H1 (cell line): ENCODE data around the gene ASTN2. TPM values are rescaled to one million over a fixed set of nuclear protein-coding genes. Genes with fewer than 3 reads are reported as not detected.

Source experiments
- CTCF ChIA-PET: fragments of 300-600 bp; sonication (Branson Sonifier 250); formaldehyde crosslinking; loops from one replicate; lab custom pipeline; 2021; ENCODE audit not compliant: partially characterized antibody; lab: Charles Lee
- POLR2A ChIA-PET: fragments of 300-600 bp; sonication (Branson Sonifier 250); formaldehyde crosslinking; loops from one replicate; lab custom pipeline; 2021; ENCODE audit warnings: inconsistent platforms; ENCODE audit not compliant: partially characterized antibody; lab: Charles Lee
- DNase-seq, 2 experiments: peaks; one replicate each; pipeline versions ENCODE4 v3.0.0 to v3.0.0-alpha.2; 2010 to 2022; ENCODE audit warnings: low spot score in 2 of 2, low read depth in 1 of 2, mixed read lengths in 1 of 2
- FAIRE-seq: peaks from 2 replicates; lab custom pipeline; 2011; peaks lifted over from hg19 to GRCh38; lab: Jason Lieb, UNC
- H2AFZ ChIP-seq: 2 replicates; pipeline ENCODE4 v1.8.1; 2012; ENCODE audit warnings: low read length, inconsistent platforms
- H2AK5ac ChIP-seq: 2 replicates; pipeline ENCODE4 v1.6.1; 2013; ENCODE audit warnings: low read depth, low read length
- H2BK120ac ChIP-seq: replicated peaks from 2 replicates; pipeline ENCODE3; 2013; ENCODE audit warnings: low read depth, low read length, inconsistent platforms
- H2BK12ac ChIP-seq: 2 replicates; pipeline ENCODE4 v1.6.1; 2013; ENCODE audit warnings: low read depth, low read length
- H2BK15ac ChIP-seq: 2 replicates; pipeline ENCODE4 v1.6.1; 2013; ENCODE audit warnings: low read length
- H2BK20ac ChIP-seq: 2 replicates; pipeline ENCODE4 v1.6.1; 2013; ENCODE audit warnings: low read length
- H2BK5ac ChIP-seq: 2 replicates; pipeline ENCODE4 v1.6.1; 2013; ENCODE audit warnings: low read depth, low read length
- H3K14ac ChIP-seq: 2 replicates; pipeline ENCODE4 v1.6.1; 2013; ENCODE audit warnings: inconsistent platforms; ENCODE audit not compliant: insufficient read length
- H3K18ac ChIP-seq: 2 replicates; pipeline ENCODE4 v1.6.1; 2013; ENCODE audit warnings: low read length; ENCODE audit errors: extremely low read depth
- H3K23ac ChIP-seq: 2 replicates; pipeline ENCODE4 v1.6.1; 2013; ENCODE audit warnings: inconsistent platforms; ENCODE audit not compliant: insufficient read length
- H3K23me2 ChIP-seq: 2 replicates; pipeline ENCODE4 v1.6.1; 2013; ENCODE audit warnings: low read depth, low read length
- H3K27ac ChIP-seq: 2 replicates; pipeline ENCODE4 v1.6.1; 2011; ENCODE audit warnings: low read depth, low read length, inconsistent platforms
- H3K27me3 ChIP-seq, 4 experiments: replicated peaks in 1 of 4; 1 replicate in 1 of 4; 2 replicates in 3 of 4; pipeline versions ENCODE4 v1.6.1 to v1.8.1; 2011 to 2013; ENCODE audit warnings: low read length in 3 of 4, mild to moderate bottlenecking in 3 of 4, inconsistent platforms in 2 of 4, mixed read lengths in 2 of 4, moderate library complexity in 1 of 4; ENCODE audit not compliant: control insufficient read depth in 3 of 4, insufficient read depth in 3 of 4; ENCODE audit errors: extremely low read depth in 1 of 4
- H3K36me3 ChIP-seq, 4 experiments: 2 replicates each; pipeline versions ENCODE4 v1.6.1 to v1.8.1; 2011 to 2013; ENCODE audit warnings: mild to moderate bottlenecking in 4 of 4, low read length in 3 of 4, moderate library complexity in 2 of 4, control low read depth in 1 of 4, inconsistent platforms in 1 of 4; ENCODE audit not compliant: insufficient read depth in 4 of 4, control insufficient read depth in 2 of 4
- H3K4ac ChIP-seq: replicated peaks from 2 replicates; pipeline ENCODE3; 2013; ENCODE audit warnings: low read length, low read depth, mixed read lengths, inconsistent platforms; ENCODE audit not compliant: insufficient read length
- H3K4me1 ChIP-seq, 4 experiments: replicated peaks in 1 of 4; 1 replicate in 1 of 4; 2 replicates in 3 of 4; pipeline versions ENCODE4 v1.6.1 to v1.8.1; 2011 to 2013; ENCODE audit warnings: low read length in 3 of 4, inconsistent platforms in 2 of 4, mixed read lengths in 1 of 4; ENCODE audit not compliant: insufficient read depth in 4 of 4, control insufficient read depth in 3 of 4
- H3K4me2 ChIP-seq, 2 experiments: 2 replicates each; pipeline versions ENCODE4 v1.6.1 to v1.8.1; 2011 to 2013; ENCODE audit warnings: low read depth in 2 of 2, low read length in 2 of 2, control low read depth in 1 of 2, inconsistent platforms in 1 of 2, mild to moderate bottlenecking in 1 of 2; ENCODE audit not compliant: insufficient read depth in 1 of 2
- H3K4me3 ChIP-seq, 4 experiments: fragments of 200-600, 300-600 bp in 1 of 4; sonication (generic), shearing (Covaris generic), sonication (Bioruptor Twin) in 1 of 4; 2 replicates each; pipeline versions ENCODE4 v1.5.1 to v1.8.1; 2011 to 2016; ENCODE audit warnings: low read length in 4 of 4, low read depth in 3 of 4, control low read depth in 2 of 4, inconsistent platforms in 2 of 4, mild to moderate bottlenecking in 2 of 4, mixed read lengths in 1 of 4, moderate library complexity in 1 of 4; ENCODE audit not compliant: insufficient read depth in 2 of 4; ENCODE audit errors: extremely low read depth in 1 of 4
- H3K56ac ChIP-seq: replicated peaks from 2 replicates; pipeline ENCODE3; 2013; ENCODE audit warnings: low read depth, mild to moderate bottlenecking, mixed read lengths, low read length, inconsistent platforms; ENCODE audit not compliant: insufficient read length
- H3K79me1 ChIP-seq: 2 replicates; pipeline ENCODE4 v1.6.1; 2013; ENCODE audit warnings: low read depth, low read length, control low read depth
- H3K79me2 ChIP-seq, 2 experiments: 2 replicates each; pipeline versions ENCODE4 v1.6.1 to v1.8.1; 2012 to 2013; ENCODE audit warnings: low read length in 2 of 2, mild to moderate bottlenecking in 2 of 2, inconsistent platforms in 1 of 2; ENCODE audit not compliant: insufficient read depth in 2 of 2, control insufficient read depth in 1 of 2
- H3K9ac ChIP-seq, 4 experiments: replicated peaks in 1 of 4; 1 replicate in 1 of 4; 2 replicates in 3 of 4; pipeline versions ENCODE4 v1.6.1 to v1.8.1; 2011 to 2013; ENCODE audit warnings: low read depth in 3 of 4, low read length in 3 of 4, control low read depth in 2 of 4, mild to moderate bottlenecking in 2 of 4, moderate library complexity in 2 of 4, inconsistent platforms in 1 of 4; ENCODE audit errors: extremely low read depth in 1 of 4
- H3K9me3 ChIP-seq, 2 experiments: 2 replicates each; pipeline versions ENCODE4 v1.6.1 to v1.8.1; 2012 to 2013; ENCODE audit warnings: mild to moderate bottlenecking in 2 of 2, moderate library complexity in 2 of 2, control low read depth in 1 of 2, inconsistent platforms in 1 of 2, low read depth in 1 of 2, low read length in 1 of 2, mixed read lengths in 1 of 2; ENCODE audit not compliant: insufficient read depth in 2 of 2
- H4K20me1 ChIP-seq, 2 experiments: replicated peaks in 1 of 2; 2 replicates each; pipeline versions ENCODE3 to v1.8.1; 2011 to 2013; ENCODE audit warnings: inconsistent platforms in 2 of 2, low read length in 2 of 2, mild to moderate bottlenecking in 1 of 2; ENCODE audit not compliant: insufficient read depth in 2 of 2, control insufficient read depth in 1 of 2
- H4K5ac ChIP-seq: 2 replicates; pipeline ENCODE4 v1.6.1; 2013; ENCODE audit warnings: low read length, low read depth, mixed read lengths, inconsistent platforms; ENCODE audit not compliant: insufficient read length
- H4K8ac ChIP-seq: 2 replicates; pipeline ENCODE4 v1.8.0; 2013; ENCODE audit warnings: mild to moderate bottlenecking, moderate library complexity, low read length, inconsistent platforms; ENCODE audit not compliant: insufficient read depth; ENCODE audit errors: extremely low read depth
- H4K91ac ChIP-seq: replicated peaks from 2 replicates; pipeline ENCODE3; 2013; ENCODE audit warnings: low read length, mixed read lengths, inconsistent platforms; ENCODE audit not compliant: insufficient read length
- CHD1 ChIP-seq: IDR thresholded peaks from 2 replicates; pipeline ENCODE4 v1.6.1; 2012; ENCODE audit warnings: low read depth, low read length, improper control_type of control experiment
- E2F6 ChIP-seq: IDR thresholded peaks from 2 replicates; pipeline ENCODE4 v1.6.1; 2012; ENCODE audit warnings: inconsistent platforms
- EZH2 ChIP-seq: fragments of 200-600 bp; sonication (generic); IDR thresholded peaks from 2 replicates; pipeline ENCODE4 v1.7.1; 2012; ENCODE audit warnings: low read depth, mild to moderate bottlenecking, moderate library complexity, low read length, inconsistent platforms; ENCODE audit not compliant: severe bottlenecking
- HDAC2 ChIP-seq, 2 experiments: fragments of 300-600 bp in 1 of 2; sonication (generic) in 1 of 2; IDR thresholded peaks; 2 replicates each; pipeline ENCODE4 v1.6.1; 2011 to 2012; ENCODE audit warnings: low read depth in 2 of 2, low read length in 2 of 2, mild to moderate bottlenecking in 2 of 2, moderate library complexity in 2 of 2, borderline replicate concordance in 1 of 2, inconsistent platforms in 1 of 2
- JUN ChIP-seq: IDR thresholded peaks from 2 replicates; pipeline ENCODE4 v1.6.1; 2011; ENCODE audit warnings: low read depth, mild to moderate bottlenecking, improper control_type of control experiment, low read length
- KDM5A ChIP-seq: fragments of 200-600 bp; IDR thresholded peaks from 2 replicates; pipeline ENCODE4 v1.7.1; 2012; ENCODE audit warnings: mild to moderate bottlenecking, low read length, inconsistent platforms, mixed read lengths
- PHF8 ChIP-seq: fragments of 200-600 bp; sonication (generic); conservative IDR thresholded peaks from 2 replicates; pipeline ENCODE4 v1.7.1; 2012; ENCODE audit warnings: low read depth, mild to moderate bottlenecking, inconsistent platforms, low read length, moderate library complexity
- POU5F1 ChIP-seq: IDR thresholded peaks from 2 replicates; pipeline ENCODE4 v1.6.1; 2011; ENCODE audit warnings: low read depth, mild to moderate bottlenecking, low read length, moderate library complexity
- RXRA ChIP-seq: IDR thresholded peaks from 2 replicates; pipeline ENCODE4 v1.6.1; 2011; ENCODE audit warnings: low read depth, mild to moderate bottlenecking, low read length, moderate library complexity; ENCODE audit not compliant: insufficient read depth
- SP1 ChIP-seq: IDR thresholded peaks from 2 replicates; pipeline ENCODE4 v1.6.1; 2011; ENCODE audit warnings: low read depth, low read length
- SRF ChIP-seq: IDR thresholded peaks from 2 replicates; pipeline ENCODE4 v1.6.1; 2011; ENCODE audit warnings: mild to moderate bottlenecking, low read depth, low read length, moderate library complexity
- ZNF274 ChIP-seq: IDR thresholded peaks from 2 replicates; pipeline ENCODE4 v1.7.0; 2012; ENCODE audit warnings: low read length, borderline replicate concordance; ENCODE audit errors: extremely low read depth
- WGBS, 2 experiments: shearing (Covaris generic) in 1 of 2; methylation state at CpG; one replicate each; pipeline versions ENCODE4 v1.1.6 to v1.1.7; 2013 to 2015; ENCODE audit warnings: low lambda C conversion rate in 2 of 2, mixed read lengths in 2 of 2, inconsistent platforms in 1 of 2, low coverage in 1 of 2, missing lambda C conversion rate in 1 of 2; ENCODE audit not compliant: insufficient replicate concordance in 2 of 2, insufficient coverage in 1 of 2, insufficient read length in 1 of 2; ENCODE audit errors: extremely low coverage in 1 of 2, missing lambda C conversion rate in 1 of 2; 5-methylcytosine and 5-hydroxymethylcytosine counted together
- polyA plus RNA-seq, 7 experiments: library from polyadenylated mRNA; depleted of rRNA in 3 of 7; stranded (reverse) in 5 of 7; unstranded in 2 of 7; fragments of >200 nt in 5 of 7; fragments of 200-250 nt in 2 of 7; gene quantifications; 1 replicate in 5 of 7; 2 replicates in 1 of 7; 4 replicates in 1 of 7; pipeline versions ENCODE4 v1.2.1 to v1.2.3, GENCODE V29; 2011 to 2013; ENCODE audit warnings: missing spikeins in 2 of 7, mixed read lengths in 2 of 7
- total RNA-seq: library from RNA; stranded (reverse); fragmentation: NEBNext Ultra II Directional; extraction: Animal tissue kit (Norgen Biotek cat#: 25700); gene quantifications from 2 replicates; pipeline ENCODE4 v1.2.1, GENCODE V29; 2021

Gene ASTN2
- total and polyA plus RNA-seq, 2 of the 8 experiments (the other 6 are each of a cell fraction or from before 2014, with no cell fraction given): 8.2 to 13.7 TPM

GRCh38 chr9:117156771-117157535 is 257.9 kb downstream of the ASTN2 start:
- Histone ChIP-seq H4K5ac (no peak overlapping the region), H3K27ac (no peak overlapping the region), H2BK5ac (no peak overlapping the region), H2BK12ac (no peak overlapping the region), H3K79me1 (no peaks in the 10 kb centered on the region), H4K91ac (no peak overlapping the region), H3K36me3 (no peaks in the 10 kb centered on the region), H3K4me2 (no peak overlapping the region), H3K4me3 (no peak overlapping the region), H3K18ac (no peak overlapping the region), H3K79me2 (no peaks in the 10 kb centered on the region), H2AFZ (no peak overlapping the region), H3K23ac (no peak overlapping the region), H4K20me1 (no peaks in the 10 kb centered on the region), H3K56ac (no peak overlapping the region), H3K14ac (no peak overlapping the region), H2AK5ac (no peak overlapping the region), H3K4ac (no peak overlapping the region), H3K9ac (no peak overlapping the region), H2BK15ac (no peak overlapping the region), H3K9me3 (no peaks in the 10 kb centered on the region), H3K4me1 (no peaks in the 10 kb centered on the region), H3K23me2 (no peaks in the 10 kb centered on the region), H2BK120ac (no peak overlapping the region), H4K8ac (no peak overlapping the region), H2BK20ac (no peak overlapping the region), H3K27me3 (no peaks in the 10 kb centered on the region)
- POLR2A ChIA-PET: no interaction called here
- FAIRE-seq (no peak), DNase-seq (no peak)
- 86% methylated on average over 2 of the region's 2 CpGs; no CpG with 5 or more reads in 1 of the 2 experiments for WGBS, 2 experiments
- CTCF ChIA-PET: interaction anchor here (1.1 to 2.2 kb wide), 6 partner anchors 10 to 331 kb away, joined by 3 to 5 read pairs (median 4); no protein-coding TSS in a partner anchor
- TF ChIP-seq HDAC2 (IDR thresholded peaks at IDR 0.05; ENCODE audit: borderline replicate concordance in 1 of 2, low read depth in 2 of 2, low read length in 2 of 2) (no peak), KDM5A (no peak), SRF (no peak), POU5F1 (no peak), E2F6 (no peak), ZNF274 (no peak), SP1 (no peak), CHD1 (no peak), PHF8 (no peak), RXRA (no peak), JUN (no peak), EZH2 (no peak)
